ENCODE measurements around the gene SRSF8.

Gene SRSF8

GRCh38 chr11:95084509-95084908 is 17.8 kb downstream of the SRSF8 start:
- Mint-ChIP-seq H3K4me3 (peak overlapping the region; percentile 8), H3K27me3 (no peaks in the 10 kb centered on the region), H3K36me3 (no peaks in the 10 kb centered on the region), H3K9me3 (no peaks in the 10 kb centered on the region), H3K4me1 (peaks cover 48% of the 10 kb centered on the region), H3K27ac (peak overlapping the region; percentile 97)

- Mint-ChIP-seq H3K36me3 (no peaks in the 10 kb centered on the region), H3K9me3 (no peaks in the 10 kb centered on the region)
Measured at GRCh38 chr11:95085117-95085816, 18.5 kb downstream of the SRSF8 start.

GRCh38 chr11:95086151-95086550 is 19.4 kb downstream of the SRSF8 start:
- Mint-ChIP-seq H3K4me3 (no peak overlapping the region), H3K27me3 (no peaks in the 10 kb centered on the region), H3K27ac (no peak overlapping the region), H3K9me3 (no peaks in the 10 kb centered on the region), H3K36me3 (no peaks in the 10 kb centered on the region), H3K4me1 (peaks cover 57% of the 10 kb centered on the region)

More at GRCh38 chr11:95085117-95085816, 18.5 kb downstream of the SRSF8 start:
- H3K27ac Mint-ChIP-seq: peak overlapping the region; percentile 38
- peaks cover 48% of the 10 kb centered on the region for H3K4me1 Mint-ChIP-seq
- no peak overlapping the region for H3K4me3 Mint-ChIP-seq
- H3K27me3 Mint-ChIP-seq: no peaks in the 10 kb centered on the region

- Mint-ChIP-seq H3K4me1 (peaks cover 62% of the 10 kb centered on the region), H3K36me3 (no peaks in the 10 kb centered on the region), H3K9me3 (no peaks in the 10 kb centered on the region), H3K27ac (peak overlapping the region; percentile 60), H3K27me3 (no peaks in the 10 kb centered on the region), H3K4me3 (no peak overlapping the region)
Measured at GRCh38 chr11:95086836-95087570, 20.3 kb downstream of the SRSF8 start.

- Mint-ChIP-seq H3K36me3 (no peaks in the 10 kb centered on the region), H3K27me3 (no peaks in the 10 kb centered on the region), H3K4me3 (peak overlapping the region; percentile 88), H3K4me1 (peaks cover 65% of the 10 kb centered on the region), H3K27ac (peak overlapping the region; percentile 95), H3K9me3 (no peaks in the 10 kb centered on the region)
Measured at GRCh38 chr11:95088946-95089619, 22.4 kb downstream of the SRSF8 start.

- no peaks in the 10 kb centered on the region for H3K9me3 Mint-ChIP-seq
- H3K4me3 Mint-ChIP-seq: peak within 1 kb of the TSS; percentile 94
- H3K27ac Mint-ChIP-seq: peak within 1 kb of the TSS; percentile 95
- no peaks in the 10 kb centered on the region for H3K36me3 Mint-ChIP-seq
- H3K4me1 Mint-ChIP-seq: peaks cover 64% of the 10 kb centered on the region
- no peaks in the 10 kb centered on the region for H3K27me3 Mint-ChIP-seq
Measured at GRCh38 chr11:95089620-95090542, 23.2 kb downstream of the SRSF8 start, which contains the start of gene ENDOD1. Gene ENDOD1, plus strand, starts transcription at chr11:95089846. Its CDS starts 82 bp downstream, at chr11:95089928.

- Mint-ChIP-seq H3K4me3 (peak overlapping the region; percentile 94), H3K9me3 (no peaks in the 10 kb centered on the region), H3K27me3 (no peaks in the 10 kb centered on the region), H3K36me3 (peaks cover 1% of the 10 kb centered on the region), H3K27ac (no peak overlapping the region), H3K4me1 (peaks cover 74% of the 10 kb centered on the region)
Measured at GRCh38 chr11:95091663-95092180, 25.0 kb downstream of the SRSF8 start.

GRCh38 chr11:95092549-95093324 is 26.0 kb downstream of the SRSF8 start:
- peaks cover 7% of the 10 kb centered on the region for H3K36me3 Mint-ChIP-seq
- H3K4me1 Mint-ChIP-seq: peaks cover 84% of the 10 kb centered on the region
- no peaks in the 10 kb centered on the region for H3K9me3 Mint-ChIP-seq
- H3K4me3 Mint-ChIP-seq: peak overlapping the region; percentile 1
- H3K27me3 Mint-ChIP-seq: no peaks in the 10 kb centered on the region
- H3K27ac Mint-ChIP-seq: peak overlapping the region; percentile 57

GRCh38 chr11:95093548-95093947 is 26.8 kb downstream of the SRSF8 start:
- peaks cover 12% of the 10 kb centered on the region for H3K36me3 Mint-ChIP-seq
- H3K27me3 Mint-ChIP-seq: no peaks in the 10 kb centered on the region
- H3K27ac Mint-ChIP-seq: no peak overlapping the region
- H3K4me1 Mint-ChIP-seq: peaks cover 79% of the 10 kb centered on the region
- H3K4me3 Mint-ChIP-seq: peak overlapping the region; percentile 37
- H3K9me3 Mint-ChIP-seq: no peaks in the 10 kb centered on the region

GRCh38 chr11:95095858-95096587 is 29.3 kb downstream of the SRSF8 start:
- H3K4me3 Mint-ChIP-seq: peak overlapping the region; percentile 71
- H3K9me3 Mint-ChIP-seq: no peaks in the 10 kb centered on the region
- peak overlapping the region; percentile 81 for H3K27ac Mint-ChIP-seq
- peaks cover 14% of the 10 kb centered on the region for H3K36me3 Mint-ChIP-seq
- H3K4me1 Mint-ChIP-seq: peaks cover 66% of the 10 kb centered on the region
- no peaks in the 10 kb centered on the region for H3K27me3 Mint-ChIP-seq

GRCh38 chr11:95097209-95097608 is 30.5 kb downstream of the SRSF8 start:
- peaks cover 54% of the 10 kb centered on the region for H3K4me1 Mint-ChIP-seq
- no peak overlapping the region for H3K4me3 Mint-ChIP-seq
- H3K9me3 Mint-ChIP-seq: no peaks in the 10 kb centered on the region
- peaks cover 17% of the 10 kb centered on the region for H3K36me3 Mint-ChIP-seq
- no peaks in the 10 kb centered on the region for H3K27me3 Mint-ChIP-seq
- peak overlapping the region; percentile 43 for H3K27ac Mint-ChIP-seq

- Mint-ChIP-seq H3K4me3 (no peak overlapping the region), H3K9me3 (no peaks in the 10 kb centered on the region), H3K36me3 (peaks cover 17% of the 10 kb centered on the region), H3K4me1 (peaks cover 45% of the 10 kb centered on the region), H3K27me3 (no peaks in the 10 kb centered on the region), H3K27ac (no peak overlapping the region)
Measured at GRCh38 chr11:95098826-95099225, 32.1 kb downstream of the SRSF8 start.

- H3K9me3 Mint-ChIP-seq: no peaks in the 10 kb centered on the region
- H3K36me3 Mint-ChIP-seq: peaks cover 17% of the 10 kb centered on the region
- H3K27me3 Mint-ChIP-seq: no peaks in the 10 kb centered on the region
- peaks cover 34% of the 10 kb centered on the region for H3K4me1 Mint-ChIP-seq
- no peak overlapping the region for H3K4me3 Mint-ChIP-seq
- no peak overlapping the region for H3K27ac Mint-ChIP-seq
Measured at GRCh38 chr11:95100191-95100648, 33.5 kb downstream of the SRSF8 start.
